ENCODE measurements around the gene HES6. TPM values are rescaled to one million over a fixed set of nuclear protein-coding genes. Genes with fewer than 3 reads are reported as not detected.
A peak's percentile ranks its signal among the peaks of the same experiment; 100 is the strongest.

The HES6 gene
- total RNA-seq, 2 donors from 2014 or later: 55.6 to 79.5 TPM

- Histone ChIP-seq H3K4me3 (no peak overlapping the region), H3K27me3 (no peaks in the 10 kb centered on the region), H3K4me1 (peaks cover 5% of the 10 kb centered on the region), H3K9me3 (no peaks in the 10 kb centered on the region), H3K36me3 (peaks cover 3% of the 10 kb centered on the region), H3K27ac (peak overlapping the region; percentile 64), H3K9ac (ENCODE audit: low read depth in 2 of 2, low read length in 2 of 2) (peak overlapping the region in 1 of 2 donors; percentile 13)
- intact Hi-C loops (cut with DNase I): loop anchor here (5.0 kb wide), 1 partner anchor 407 kb away; the partner anchor contains the start of gene RAMP1
- TF ChIP-seq CTCF (IDR thresholded peaks at IDR 0.05): no peak
- DNase-seq: peak; percentile 54
Measured at GRCh38 chr2:238264072-238264460, 24.2 kb upstream of the HES6 start.

- peaks cover 3% of the 10 kb centered on the region for H3K36me3 ChIP-seq
- no peaks in the 10 kb centered on the region for H3K27me3 ChIP-seq
- peak overlapping the region in 1 of 2 donors; percentile 21 for H3K9ac ChIP-seq (ENCODE audit: low read depth in 2 of 2, low read length in 2 of 2)
- H3K9me3 ChIP-seq: no peaks in the 10 kb centered on the region
- intact Hi-C loops (cut with DNase I): loop anchor here (5.0 kb wide), 1 partner anchor 406 kb away; the partner anchor contains the start of gene RAMP1
- peak; percentile 96 for DNase-seq
- no peak overlapping the region for H3K4me3 ChIP-seq
- peak overlapping the region; percentile 64 for H3K27ac ChIP-seq
- H3K4me1 ChIP-seq: peaks cover 5% of the 10 kb centered on the region
- TF ChIP-seq CTCF (IDR thresholded peaks at IDR 0.05): peak; percentile 67
Measured at GRCh38 chr2:238263204-238264071, 23.6 kb upstream of the HES6 start.

GRCh38 chr2:238262496-238263122 lies 22.8 kb upstream of the HES6 start:
- H3K4me3 ChIP-seq: no peak overlapping the region
- peaks cover 3% of the 10 kb centered on the region for H3K36me3 ChIP-seq
- no peak for TF ChIP-seq CTCF (IDR thresholded peaks at IDR 0.05)
- intact Hi-C loops (cut with DNase I): loop anchor here (5.0 kb wide), 1 partner anchor 405 kb away; the partner anchor contains the start of gene RAMP1
- no peak for DNase-seq
- peaks cover 5% of the 10 kb centered on the region for H3K4me1 ChIP-seq
- no peaks in the 10 kb centered on the region for H3K9me3 ChIP-seq
- H3K27me3 ChIP-seq: no peaks in the 10 kb centered on the region
- H3K27ac ChIP-seq: no peak overlapping the region
- no peak overlapping the region for H3K9ac ChIP-seq (ENCODE audit: low read depth in 2 of 2, low read length in 2 of 2)

GRCh38 chr2:238261718-238262375 lies 22.0 kb upstream of the HES6 start:
- no peak for TF ChIP-seq CTCF (IDR thresholded peaks at IDR 0.05)
- Histone ChIP-seq H3K9me3 (no peaks in the 10 kb centered on the region), H3K9ac (ENCODE audit: low read depth in 2 of 2, low read length in 2 of 2) (no peak overlapping the region), H3K4me3 (no peak overlapping the region), H3K36me3 (peaks cover 3% of the 10 kb centered on the region), H3K4me1 (peaks cover 5% of the 10 kb centered on the region), H3K27ac (no peak overlapping the region), H3K27me3 (no peaks in the 10 kb centered on the region)
- no peak for DNase-seq
- intact Hi-C loops (cut with DNase I): loop anchor here (5.0 kb wide), 1 partner anchor 405 kb away; the partner anchor contains the start of gene RAMP1

GRCh38 chr2:238260883-238261282 lies 21.0 kb upstream of the HES6 start:
- H3K36me3 ChIP-seq: peaks cover 3% of the 10 kb centered on the region
- H3K9me3 ChIP-seq: no peaks in the 10 kb centered on the region
- H3K27me3 ChIP-seq: no peaks in the 10 kb centered on the region
- no peak for TF ChIP-seq CTCF (IDR thresholded peaks at IDR 0.05)
- no peak overlapping the region for H3K9ac ChIP-seq (ENCODE audit: low read depth in 2 of 2, low read length in 2 of 2)
- DNase-seq: no peak
- intact Hi-C loops (cut with DNase I): loop anchor here (5.0 kb wide), 1 partner anchor 404 kb away; the partner anchor contains the start of gene RAMP1
- no peak overlapping the region for H3K4me3 ChIP-seq
- H3K4me1 ChIP-seq: peaks cover 5% of the 10 kb centered on the region
- H3K27ac ChIP-seq: no peak overlapping the region
